Measurements from ENCODE around the gene SOAT1. TPM values are rescaled to one million over a fixed set of nuclear protein-coding genes. Genes with fewer than 3 reads are reported as not detected.
"Not testable (repeated sequence)": the region's sequence is repeated elsewhere in the genome, so short reads cannot be mapped to it uniquely, and the experiment has no call there.

Gene SOAT1
- total and polyA plus RNA-seq, 2 experiments from 2014 or later = 20.8 to 28.9 TPM

- TF ChIP-seq EZH2phosphoT487 (IDR thresholded peaks at IDR 0.05; ENCODE audit: low read depth, severe bottlenecking, unreplicated experiment) = no peak
- TF ChIP-seq CTCF (IDR thresholded peaks at IDR 0.05; ENCODE audit: poor library complexity) = no peak
- TF ChIP-seq EZH2 (IDR thresholded peaks at IDR 0.05; ENCODE audit: borderline replicate concordance) = no peak
- H3K27me3 ChIP-seq = no peaks in the 10 kb centered on the region
- no peak overlapping the region for H3K4me3 ChIP-seq
- no peak overlapping the region for H3K27ac ChIP-seq
- no peaks in the 10 kb centered on the region for H3K9me2 ChIP-seq (replicated peaks; ENCODE audit: insufficient read depth)
- H4K20me1 ChIP-seq (ENCODE audit: insufficient read depth, poor library complexity, severe bottlenecking) = no peaks in the 10 kb centered on the region
- no peak overlapping the region for H3K4me2 ChIP-seq
- DNase-seq (ENCODE audit: low spot score) = no peak
- no peaks in the 10 kb centered on the region for H3K79me2 ChIP-seq
- no peaks in the 10 kb centered on the region for H3K9me3 ChIP-seq (ENCODE audit: low read depth)
- H3K36me3 ChIP-seq (replicated peaks; ENCODE audit: insufficient read depth, low read depth) = no peaks in the 10 kb centered on the region
- WGBS (ENCODE audit: low lambda C conversion rate, missing lambda C conversion rate) = 100% methylated on average over 1 of the region's 1 CpG
- no peaks in the 10 kb centered on the region for H3K4me1 ChIP-seq (ENCODE audit: insufficient read depth)
- no peak overlapping the region for H2AFZ ChIP-seq
Measured at GRCh38 chr1:179385510-179385909, 91.9 kb downstream of the SOAT1 start.

GRCh38 chr1:179393721-179394120, 100.1 kb downstream of the SOAT1 start:
- 89% methylated on average over 3 of the region's 3 CpGs for WGBS (ENCODE audit: low lambda C conversion rate, missing lambda C conversion rate)

GRCh38 chr1:179399399-179399798, 105.8 kb downstream of the SOAT1 start:
- H3K9me3 ChIP-seq (ENCODE audit: low read depth); H3K9me2 ChIP-seq (replicated peaks; ENCODE audit: insufficient read depth); H4K20me1 ChIP-seq (ENCODE audit: insufficient read depth, poor library complexity, severe bottlenecking); DNase-seq (ENCODE audit: low spot score); H3K27me3 ChIP-seq; H3K4me2 ChIP-seq; H3K4me1 ChIP-seq (ENCODE audit: insufficient read depth); H3K79me2 ChIP-seq; H3K36me3 ChIP-seq (replicated peaks; ENCODE audit: insufficient read depth, low read depth); H3K4me3 ChIP-seq; H3K27ac ChIP-seq; H2AFZ ChIP-seq: not testable (repeated sequence)
- WGBS (ENCODE audit: low lambda C conversion rate, missing lambda C conversion rate) = 56% methylated on average over 2 of the region's 2 CpGs

More at GRCh38 chr1:179393721-179394120, 100.1 kb downstream of the SOAT1 start:
- Histone ChIP-seq H3K27ac (no peak overlapping the region), H3K79me2 (no peaks in the 10 kb centered on the region), H3K4me3 (no peak overlapping the region), H3K9me3 (ENCODE audit: low read depth) (peaks cover 10% of the 10 kb centered on the region), H3K9me2 (replicated peaks; ENCODE audit: insufficient read depth) (no peaks in the 10 kb centered on the region), H3K27me3 (no peaks in the 10 kb centered on the region), H4K20me1 (ENCODE audit: insufficient read depth, poor library complexity, severe bottlenecking) (no peaks in the 10 kb centered on the region), H3K4me2 (no peak overlapping the region), H3K4me1 (ENCODE audit: insufficient read depth) (no peaks in the 10 kb centered on the region), H3K36me3 (replicated peaks; ENCODE audit: insufficient read depth, low read depth) (no peaks in the 10 kb centered on the region), H2AFZ (no peak overlapping the region)
- TF ChIP-seq EZH2phosphoT487 (IDR thresholded peaks at IDR 0.05; ENCODE audit: low read depth, severe bottlenecking, unreplicated experiment) (no peak), CTCF (IDR thresholded peaks at IDR 0.05; ENCODE audit: poor library complexity) (no peak), EZH2 (IDR thresholded peaks at IDR 0.05; ENCODE audit: borderline replicate concordance) (no peak)
- DNase-seq (ENCODE audit: low spot score) = no peak

Small RNA genes within 50 kb of the gene (small RNA-seq; reads per million reads assigned to genes)
- gene AL512326.2 = not detected

Other genes starting within 250 kb of the SOAT1 start
- gene TOR3A, start 211.7 kb upstream of the SOAT1 start, total RNA-seq = 20.3 and 20.5 TPM in 2 replicates
- 21.3 and 24.5 TPM in 2 replicates for gene TOR3A, start 211.7 kb upstream of the SOAT1 start, polyA plus RNA-seq
- gene ABL2, start 64.1 kb upstream of the SOAT1 start, total RNA-seq = 11.3 and 11.6 TPM in 2 replicates
- gene ABL2, start 64.1 kb upstream of the SOAT1 start, polyA plus RNA-seq = 8.6 and 13.0 TPM in 2 replicates
- 0.13 TPM in 1 of 2 replicates, not detected in the other for gene AXDND1, start 72.2 kb downstream of the SOAT1 start, total RNA-seq
- 0.27 and 0.90 TPM in 2 replicates for gene AXDND1, start 72.2 kb downstream of the SOAT1 start, polyA plus RNA-seq

Measured in hepatocyte (in vitro differentiated cells).